Stimulated activated CD4-positive, alpha-beta T cell treated with anti-CD3 and anti-CD28 coated beads, Interleukin-12 subunit alpha, Interleukin-12 subunit beta, amount 100 ng/mL, for 48 hours (primary cell): ENCODE measurements around the gene GABPB1.
"Not testable (repeated sequence)": the region's sequence is repeated elsewhere in the genome, so short reads cannot be mapped to it uniquely, and the experiment has no call there.

Experiments used
- DNase-seq, 3 donors: peaks; one replicate each; pipeline ENCODE4 v3.0.0-alpha.2; 2020; ENCODE audit warnings: low read depth in 2 of 3, low spot score in 1 of 3

GABPB1 gene

GRCh38 chr15:50354838-50355618 is at the start of gene GABPB1:
Gene GABPB1, minus strand, starts transcription at chr15:50355198. Its CDS starts 45,400 bp downstream, at chr15:50309798.
- peak; percentile 82 to 87 (median 85) for DNase-seq

- DNase-seq: not testable (repeated sequence)
These were observed 36.6 kb upstream of the GABPB1 start for GRCh38 chr15:50391561-50391960.

- no peak for DNase-seq
These were observed 35.7 kb upstream of the GABPB1 start for GRCh38 chr15:50390554-50391264.

- not testable (repeated sequence) for DNase-seq
These were observed 27.4 kb upstream of the GABPB1 start for GRCh38 chr15:50382408-50382807.

GRCh38 chr15:50381438-50381837 is 26.4 kb upstream of the GABPB1 start:
- no peak for DNase-seq

- no peak for DNase-seq
These were observed 25.1 kb upstream of the GABPB1 start for GRCh38 chr15:50380089-50380488.

GRCh38 chr15:50379413-50379812 is 24.4 kb upstream of the GABPB1 start:
- not testable (repeated sequence) for DNase-seq

GRCh38 chr15:50378776-50379175 is 23.8 kb upstream of the GABPB1 start:
- no peak for DNase-seq

GRCh38 chr15:50377867-50378751 is 23.1 kb upstream of the GABPB1 start:
- no peak for DNase-seq

- not testable (repeated sequence) for DNase-seq
These were observed 14.6 kb upstream of the GABPB1 start for GRCh38 chr15:50369564-50369963.

- DNase-seq: no peak
These were observed 11.0 kb upstream of the GABPB1 start for GRCh38 chr15:50365971-50366370.

- no peak for DNase-seq
These were observed 10.6 kb upstream of the GABPB1 start for GRCh38 chr15:50365570-50365969.

- no peak for DNase-seq
These were observed 8.6 kb upstream of the GABPB1 start for GRCh38 chr15:50363612-50364011.

GRCh38 chr15:50361756-50362155 is 6.8 kb upstream of the GABPB1 start:
- no peak for DNase-seq

GRCh38 chr15:50358845-50359244 is 3.8 kb upstream of the GABPB1 start:
- DNase-seq: peak in 1 of 3 donors; percentile 7

- DNase-seq: no peak
These were observed 982 bp upstream of the GABPB1 start for GRCh38 chr15:50355980-50356379.

GRCh38 chr15:50355619-50355905 is 564 bp upstream of the GABPB1 start:
- no peak for DNase-seq

GRCh38 chr15:50353975-50354837 is 792 bp downstream of the GABPB1 start:
- peak; percentile 44 to 51 (median 44) for DNase-seq

GRCh38 chr15:50353251-50353974 is 1.6 kb downstream of the GABPB1 start:
- DNase-seq: no peak

- DNase-seq: no peak
These were observed 4.4 kb downstream of the GABPB1 start for GRCh38 chr15:50350621-50351020.
